VCaP (cell line): ENCODE measurements around the gene ADARB2.

Experiments used
- H3K27ac ChIP-seq: fragments of 450-650 bp; 2 replicates; pipeline ENCODE4 v1.5.1; 2017
- CTCF ChIP-seq: fragments of 450-650 bp; conservative IDR thresholded peaks from 2 replicates; pipeline ENCODE4 v1.5.1; 2017; ENCODE audit warnings: mild to moderate bottlenecking, moderate library complexity

Gene ADARB2

GRCh38 chr10:1567742-1568495 is 169.4 kb downstream of the ADARB2 start:
- no peak for TF ChIP-seq CTCF

GRCh38 chr10:1567152-1567551 is 170.2 kb downstream of the ADARB2 start:
- TF ChIP-seq CTCF = no peak
- no peak overlapping the region for H3K27ac ChIP-seq

More at GRCh38 chr10:1567742-1568495, 169.4 kb downstream of the ADARB2 start:
- H3K27ac ChIP-seq = no peak overlapping the region

- TF ChIP-seq CTCF = no peak
- H3K27ac ChIP-seq = no peak overlapping the region
These were observed 172.5 kb downstream of the ADARB2 start for GRCh38 chr10:1564791-1565190.

- no peak for TF ChIP-seq CTCF
- H3K27ac ChIP-seq = no peak overlapping the region
These were observed 174.3 kb downstream of the ADARB2 start for GRCh38 chr10:1563028-1563427.

- H3K27ac ChIP-seq = no peak overlapping the region
- TF ChIP-seq CTCF = no peak
These were observed 175.5 kb downstream of the ADARB2 start for GRCh38 chr10:1561731-1562337.

- no peak overlapping the region for H3K27ac ChIP-seq
- no peak for TF ChIP-seq CTCF
These were observed 176.7 kb downstream of the ADARB2 start for GRCh38 chr10:1560535-1561192.

GRCh38 chr10:1559761-1560160 is 177.6 kb downstream of the ADARB2 start:
- no peak overlapping the region for H3K27ac ChIP-seq
- no peak for TF ChIP-seq CTCF
